NCI-H2227 (cell line): ENCODE data around the gene CD300LG.
"Not testable (repeated sequence)": the region's sequence is repeated elsewhere in the genome, so short reads cannot be mapped to it uniquely, and the experiment has no call there.

Experiments
- DNase-seq: peaks from one replicate; lab custom pipeline; 2025; ENCODE audit not compliant: unreplicated experiment; lab: John Stamatoyannopoulos, UW

Gene CD300LG

GRCh38 chr17:43852571-43852970, 5.6 kb downstream of the CD300LG start:
- no peak for DNase-seq

- no peak for DNase-seq
Observed at GRCh38 chr17:43853546-43853945, 6.6 kb downstream of the CD300LG start.

DNA sequence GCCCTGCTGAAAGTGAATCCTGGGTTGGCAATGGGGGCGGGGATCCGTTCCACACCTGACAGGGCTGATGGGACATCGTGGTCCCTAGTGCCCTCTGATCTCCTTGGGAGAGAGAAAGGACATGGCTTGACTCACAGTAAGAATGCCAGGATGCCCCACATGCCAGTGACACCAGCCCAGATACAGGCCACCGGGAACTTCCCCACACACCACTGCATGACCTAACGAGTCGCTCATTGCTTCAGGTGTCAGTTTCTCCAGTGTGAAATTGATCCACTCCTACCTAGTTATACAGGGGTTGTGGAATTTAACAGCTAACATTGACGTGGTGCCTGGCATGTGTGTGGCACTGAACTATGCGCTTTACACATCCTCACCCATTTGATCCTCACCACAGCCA, 7.5 kb downstream of the CD300LG start:
- no peak for DNase-seq

DNA sequence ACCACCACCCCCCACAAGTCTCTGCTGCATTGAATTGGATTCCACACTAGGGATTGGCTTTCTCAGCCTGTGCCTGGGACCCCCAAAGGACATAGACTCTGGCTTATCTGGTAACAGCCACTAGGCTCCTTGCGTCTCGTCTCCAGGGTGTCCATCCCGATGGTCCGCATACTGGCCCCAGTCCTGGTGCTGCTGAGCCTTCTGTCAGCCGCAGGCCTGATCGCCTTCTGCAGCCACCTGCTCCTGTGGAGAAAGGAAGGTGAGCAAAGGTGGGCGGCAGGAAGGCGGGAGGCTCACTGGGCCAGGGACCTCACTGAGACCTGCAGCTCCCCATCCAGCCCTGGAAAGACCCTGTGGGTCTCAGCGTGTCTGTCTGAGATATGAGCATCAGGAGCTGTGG, 8.1 kb downstream of the CD300LG start:
- DNase-seq: no peak

- DNase-seq: no peak
Observed at GRCh38 chr17:43856141-43856540, 9.2 kb downstream of the CD300LG start.

DNA sequence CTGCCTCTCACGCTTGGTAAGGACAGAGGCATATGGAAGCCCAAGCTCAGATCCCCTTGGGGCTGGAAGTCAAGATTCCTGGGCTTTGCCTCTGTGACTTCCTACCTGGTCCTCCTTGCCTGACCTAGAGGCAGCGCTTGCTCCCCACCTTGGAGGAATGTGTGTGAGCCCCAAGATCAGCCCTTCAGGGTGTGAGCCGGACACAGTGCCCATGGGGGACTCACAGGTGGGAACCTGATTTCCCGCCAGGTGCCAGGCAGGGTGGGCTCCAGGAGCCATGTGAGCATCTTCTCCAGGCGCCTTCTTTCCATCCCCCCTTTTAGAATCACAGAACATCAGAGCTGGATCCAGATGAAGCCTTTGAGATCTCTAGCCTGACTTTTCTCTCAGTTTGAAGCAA, 10.2 kb downstream of the CD300LG start:
- DNase-seq: no peak

- DNase-seq: no peak
Observed at GRCh38 chr17:43857957-43858600, 11.1 kb downstream of the CD300LG start.

GRCh38 chr17:43860077-43860725, 13.2 kb downstream of the CD300LG start:
- DNase-seq: no peak

GRCh38 chr17:43860927-43861622, 14.1 kb downstream of the CD300LG start:
- DNase-seq: no peak

DNA sequence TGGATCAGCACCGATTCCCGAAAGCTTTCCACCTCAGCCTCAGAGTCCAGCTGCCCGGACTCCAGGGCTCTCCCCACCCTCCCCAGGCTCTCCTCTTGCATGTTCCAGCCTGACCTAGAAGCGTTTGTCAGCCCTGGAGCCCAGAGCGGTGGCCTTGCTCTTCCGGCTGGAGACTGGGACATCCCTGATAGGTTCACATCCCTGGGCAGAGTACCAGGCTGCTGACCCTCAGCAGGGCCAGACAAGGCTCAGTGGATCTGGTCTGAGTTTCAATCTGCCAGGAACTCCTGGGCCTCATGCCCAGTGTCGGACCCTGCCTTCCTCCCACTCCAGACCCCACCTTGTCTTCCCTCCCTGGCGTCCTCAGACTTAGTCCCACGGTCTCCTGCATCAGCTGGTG, 15.0 kb downstream of the CD300LG start:
- no peak for DNase-seq

- DNase-seq: no peak
Observed at GRCh38 chr17:43864161-43864984, 17.4 kb downstream of the CD300LG start.

- DNase-seq: no peak
Observed at GRCh38 chr17:43868226-43868994, 21.4 kb downstream of the CD300LG start.

- not testable (repeated sequence) for DNase-seq
Observed at GRCh38 chr17:43869031-43869430, 22.1 kb downstream of the CD300LG start.

GRCh38 chr17:43871946-43872690, 25.1 kb downstream of the CD300LG start:
- DNase-seq: no peak

DNA sequence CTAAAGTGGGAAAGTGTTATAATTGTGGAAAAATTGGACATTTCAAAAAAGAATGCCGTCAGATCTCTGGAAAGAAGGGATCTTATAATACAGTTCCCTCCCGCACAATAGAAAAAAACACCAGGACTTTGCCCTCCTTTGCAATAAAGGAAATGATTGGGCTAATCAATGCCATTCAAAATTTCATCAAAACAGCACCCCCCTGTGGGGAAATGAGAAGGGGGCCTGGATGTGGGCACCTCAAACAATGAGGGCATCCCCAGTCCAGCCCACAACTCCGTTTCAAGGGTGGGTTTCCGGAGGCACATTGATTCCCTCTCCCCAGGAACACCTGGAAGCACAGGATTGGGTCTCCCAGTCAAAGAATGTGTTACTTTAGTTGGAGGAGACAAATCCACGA, 26.1 kb downstream of the CD300LG start:
- DNase-seq: no peak

- DNase-seq: no peak
Observed at GRCh38 chr17:43873815-43874214, 26.8 kb downstream of the CD300LG start.

DNA sequence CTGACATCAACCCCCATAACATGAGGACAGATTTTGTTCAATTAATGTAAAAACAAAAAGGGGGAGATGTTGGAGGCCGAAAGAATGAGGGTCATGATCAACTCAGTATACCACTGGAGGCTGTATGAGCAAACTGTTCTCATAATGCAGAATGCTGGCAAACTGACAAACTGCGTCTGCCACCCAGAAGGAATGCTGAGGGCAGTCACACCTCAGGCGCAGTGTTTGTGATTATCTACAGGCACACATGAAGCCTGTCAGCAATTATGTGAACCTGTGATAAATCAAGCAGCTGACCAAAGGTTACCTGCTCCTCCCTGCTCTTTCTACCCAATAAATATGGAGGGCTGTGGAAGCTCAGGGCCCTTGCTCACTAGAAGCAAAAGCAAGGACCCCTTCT, 27.3 kb downstream of the CD300LG start:
- no peak for DNase-seq

GRCh38 chr17:43875476-43876147, 28.6 kb downstream of the CD300LG start:
- DNase-seq: no peak

- no peak for DNase-seq
Observed at GRCh38 chr17:43877031-43877430, 30.1 kb downstream of the CD300LG start.
